NOMO-1 treated with dmso at 0.1 percent for 144 hours (cell line): ENCODE data around the gene EVC.

Experiments
- DNase-seq: peaks from one replicate; lab custom pipeline; 2025; ENCODE audit not compliant: unreplicated experiment; lab: John Stamatoyannopoulos, UW

The EVC gene

DNA sequence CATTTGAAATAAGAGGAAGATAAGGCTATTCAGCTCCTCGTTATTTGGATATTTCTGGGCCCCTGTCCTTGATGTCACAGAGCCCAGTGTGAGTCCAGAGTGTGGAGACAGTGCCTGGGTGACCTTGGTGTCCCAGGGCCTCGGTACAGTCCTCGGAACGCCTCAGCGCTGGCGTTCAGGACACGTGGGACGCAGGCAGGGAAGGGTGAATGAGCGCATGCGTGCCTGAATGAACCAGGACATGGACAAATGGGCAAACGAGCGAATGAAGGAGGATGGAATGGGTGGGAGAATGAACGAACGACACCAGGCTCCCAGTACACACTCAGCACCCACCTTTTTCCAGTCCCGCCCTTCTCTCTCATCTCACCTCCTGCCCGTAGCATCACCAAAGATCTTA is 44.2 kb downstream of the EVC start:
- DNase-seq: no peak

- DNase-seq: no peak
Observed at GRCh38 chr4:5755679-5756078, 44.7 kb downstream of the EVC start.

- DNase-seq: no peak
Observed at GRCh38 chr4:5756271-5756670, 45.3 kb downstream of the EVC start.

GRCh38 chr4:5757091-5757490 is 46.1 kb downstream of the EVC start:
- DNase-seq: no peak

DNA sequence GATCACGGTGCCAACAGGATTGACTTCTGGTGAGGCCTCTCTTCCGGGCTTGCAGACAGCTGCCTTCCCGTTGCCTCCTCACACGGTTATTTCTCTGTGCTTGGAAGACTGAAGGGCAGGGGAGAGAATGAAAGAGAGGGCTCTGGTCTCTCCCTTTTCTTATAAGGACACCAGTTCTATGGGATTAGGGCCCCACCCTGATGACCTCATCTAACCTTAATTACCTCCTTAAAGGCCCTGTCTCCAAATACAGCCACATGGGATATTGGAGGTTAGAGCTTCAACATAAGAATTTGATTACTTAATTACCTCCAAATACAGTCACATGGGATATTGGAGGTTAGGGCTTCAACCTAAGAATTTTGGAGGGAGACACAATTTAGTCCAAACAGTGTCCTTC is 46.5 kb downstream of the EVC start:
- DNase-seq: no peak

GRCh38 chr4:5757954-5758353 is 47.0 kb downstream of the EVC start:
- no peak for DNase-seq

DNA sequence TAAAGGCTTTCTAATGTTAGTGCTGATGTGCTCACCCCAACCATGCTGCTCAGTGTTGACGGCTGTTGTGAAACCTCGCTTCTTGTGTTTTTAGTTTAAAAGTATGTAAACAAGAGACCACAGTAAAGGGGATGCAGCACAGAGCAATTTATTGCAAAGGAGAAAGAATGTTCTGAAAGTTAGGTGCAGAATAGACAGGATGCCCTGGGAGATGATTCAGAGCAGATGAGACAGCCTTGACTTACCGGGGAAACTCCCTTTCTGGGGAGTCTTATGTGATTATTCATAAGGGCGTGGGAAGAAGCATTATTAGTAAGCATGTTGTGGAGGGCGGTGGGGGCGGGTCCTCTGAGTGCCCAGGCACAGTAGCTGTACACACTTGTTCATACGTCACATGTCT is 47.7 kb downstream of the EVC start:
- DNase-seq: no peak

DNA sequence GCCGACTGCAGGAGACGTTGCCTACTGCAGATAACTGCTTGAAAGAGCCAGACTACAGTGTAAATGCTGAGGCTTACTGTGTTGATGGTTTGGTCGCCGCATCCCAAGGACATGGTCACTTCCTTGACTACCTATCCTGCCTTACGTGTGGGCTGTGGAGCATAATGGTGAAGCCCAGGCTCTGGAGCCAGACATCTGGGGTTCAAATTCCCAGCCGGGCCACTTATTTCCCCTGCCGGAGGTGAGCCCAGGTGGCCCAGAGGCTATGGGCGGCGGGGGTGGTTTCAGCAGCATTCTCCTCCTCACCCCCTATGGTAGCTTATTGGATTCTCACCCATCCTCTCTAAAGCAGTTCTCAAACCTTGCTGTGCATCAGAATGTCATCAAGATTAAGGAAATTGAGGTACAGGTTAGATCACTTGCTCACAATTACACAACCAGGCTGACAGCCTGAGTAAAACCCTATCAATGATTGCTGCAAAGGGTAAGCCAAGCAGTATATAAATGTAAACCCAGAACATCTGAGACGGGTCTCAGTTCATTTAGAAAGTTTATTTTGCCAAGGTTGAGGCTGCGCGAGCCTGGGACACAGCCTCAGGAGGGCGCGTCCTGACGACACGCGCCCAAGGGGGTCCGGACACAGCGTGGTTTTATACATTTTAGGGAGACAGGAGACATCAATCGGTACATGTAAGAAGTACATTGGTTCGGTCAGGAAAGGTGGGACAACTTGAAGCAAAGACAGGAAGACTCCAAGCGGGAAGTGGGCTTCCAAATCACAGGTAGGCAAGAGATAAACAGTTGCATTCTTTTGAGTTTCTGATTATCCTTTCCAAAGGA is 48.5 kb downstream of the EVC start:
- no peak for DNase-seq

DNA sequence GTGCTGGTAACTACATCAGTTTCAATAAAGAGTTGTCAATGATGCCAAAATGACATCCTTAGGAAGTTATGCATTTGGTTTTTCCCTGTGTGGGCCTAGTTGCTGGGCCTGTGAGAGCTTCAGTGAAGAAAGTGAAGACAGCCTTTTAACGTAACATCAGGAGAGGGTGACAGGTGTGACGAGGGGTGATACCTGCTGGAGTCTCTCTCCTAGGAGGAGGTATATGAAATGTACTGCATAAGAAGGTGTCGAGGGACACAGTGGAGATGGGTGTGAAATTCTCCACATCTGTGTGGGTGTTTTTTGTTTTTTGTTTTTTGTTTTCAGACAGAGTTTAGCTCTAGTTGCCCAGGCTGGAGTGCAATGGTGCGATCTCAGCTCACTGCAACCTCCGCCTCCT is 49.2 kb downstream of the EVC start:
- DNase-seq: no peak

GRCh38 chr4:5760936-5761480 is 50.0 kb downstream of the EVC start:
- DNase-seq: no peak

DNA sequence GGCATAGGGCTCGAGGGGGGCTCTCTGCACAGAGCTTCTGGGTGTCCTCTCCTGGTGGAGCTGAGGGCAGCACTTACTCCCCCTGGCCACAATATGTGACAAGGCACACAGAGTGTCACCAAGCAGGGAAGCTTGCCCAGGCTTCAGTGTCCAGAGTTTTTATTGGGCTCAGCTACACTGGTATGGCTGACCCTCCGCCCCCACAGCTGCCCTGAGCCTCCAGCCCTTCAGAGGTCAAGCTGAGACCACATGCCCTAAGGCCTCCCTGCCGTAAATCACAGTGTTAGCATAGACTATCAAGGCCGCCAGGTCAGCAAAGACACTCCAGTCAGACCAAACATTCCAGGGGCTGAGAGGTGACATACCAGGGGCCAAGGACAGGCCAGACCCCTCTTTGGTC is 59.0 kb downstream of the EVC start:
- no peak for DNase-seq

GRCh38 chr4:5772528-5773270 is 61.7 kb downstream of the EVC start:
- DNase-seq: no peak

DNA sequence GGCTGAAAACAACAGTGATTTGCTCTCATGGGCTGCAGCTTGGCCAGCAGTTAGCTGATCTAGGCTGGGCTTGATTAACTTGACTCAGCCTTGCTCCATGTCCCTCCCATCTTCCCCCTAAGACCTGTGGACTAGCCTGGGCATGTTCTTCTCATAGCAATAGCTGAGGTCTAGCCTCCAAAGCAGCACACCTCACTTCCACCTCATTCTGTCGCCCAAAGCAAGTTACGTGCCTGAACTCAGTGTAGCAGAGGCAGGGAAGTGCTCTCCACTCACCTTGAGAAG is 62.2 kb downstream of the EVC start:
- no peak for DNase-seq

DNA sequence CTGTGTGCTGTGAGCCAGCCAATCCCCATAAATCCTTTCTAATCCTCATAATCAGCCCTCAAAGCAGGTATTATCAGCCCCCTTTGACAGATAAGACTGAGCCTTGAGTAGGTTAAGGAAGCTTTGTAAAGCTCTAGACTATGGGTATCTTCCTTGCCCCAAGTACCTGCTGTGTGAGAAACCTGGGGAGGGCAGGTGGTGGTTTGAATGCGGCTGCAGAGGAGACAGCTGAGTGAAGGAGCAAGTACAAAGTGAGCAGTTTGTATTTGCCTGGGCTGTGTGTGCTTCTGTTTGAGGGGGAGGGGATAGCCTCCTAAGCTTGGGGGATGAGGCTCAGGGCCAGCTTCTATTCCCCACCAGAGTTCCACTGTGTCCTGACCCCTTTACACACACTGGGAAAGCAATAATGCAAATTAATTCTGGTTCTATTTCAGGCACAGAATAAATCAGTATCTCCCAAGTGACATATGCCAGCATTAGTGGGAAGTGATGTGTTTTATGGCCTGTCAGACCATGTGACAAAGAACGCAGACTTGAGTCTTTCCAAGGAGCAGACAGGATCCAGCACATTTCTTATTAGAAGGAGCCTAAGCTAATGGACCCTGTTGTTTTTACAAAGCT is 63.5 kb downstream of the EVC start:
- DNase-seq: no peak

DNA sequence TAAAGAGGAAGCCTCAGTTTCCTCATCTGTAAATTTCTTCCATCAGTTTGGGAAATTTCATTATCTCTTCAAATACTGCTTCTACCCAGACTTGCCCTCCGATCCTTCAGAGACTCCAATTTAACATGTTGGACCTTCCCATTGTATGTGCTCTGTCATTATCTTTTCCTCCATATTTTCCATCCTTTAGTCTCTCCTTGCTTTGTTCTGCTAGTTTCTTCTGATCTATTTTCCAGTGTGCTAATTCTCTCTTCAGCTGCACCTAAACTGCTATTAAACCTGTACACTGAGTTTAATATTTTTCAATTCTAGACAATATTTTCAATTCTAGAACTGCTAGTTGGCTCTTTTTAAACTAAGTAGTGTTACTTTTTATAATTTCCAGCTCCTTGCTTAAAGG is 65.5 kb downstream of the EVC start:
- DNase-seq: no peak

- no peak for DNase-seq
Observed at GRCh38 chr4:5780831-5781480, 70.0 kb downstream of the EVC start.

DNA sequence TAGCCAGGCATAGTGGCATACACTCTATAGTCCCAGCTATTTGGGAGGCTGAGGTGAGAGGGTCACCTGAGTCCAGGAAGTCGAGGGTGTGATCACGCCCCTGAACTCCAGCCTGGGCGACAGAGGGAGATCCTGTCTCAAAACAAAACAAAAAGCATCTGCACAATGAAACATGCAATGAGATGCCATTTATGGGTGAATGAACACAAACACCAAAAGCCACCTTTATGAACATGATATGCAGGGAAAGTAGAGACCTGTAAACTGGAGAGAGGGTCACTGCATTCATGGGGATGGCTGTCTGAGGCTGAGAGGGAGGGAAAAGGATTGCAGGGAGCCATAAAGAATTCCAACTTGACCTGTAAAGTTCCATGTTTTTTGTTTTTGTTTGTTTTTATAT is 70.7 kb downstream of the EVC start:
- DNase-seq: no peak

DNA sequence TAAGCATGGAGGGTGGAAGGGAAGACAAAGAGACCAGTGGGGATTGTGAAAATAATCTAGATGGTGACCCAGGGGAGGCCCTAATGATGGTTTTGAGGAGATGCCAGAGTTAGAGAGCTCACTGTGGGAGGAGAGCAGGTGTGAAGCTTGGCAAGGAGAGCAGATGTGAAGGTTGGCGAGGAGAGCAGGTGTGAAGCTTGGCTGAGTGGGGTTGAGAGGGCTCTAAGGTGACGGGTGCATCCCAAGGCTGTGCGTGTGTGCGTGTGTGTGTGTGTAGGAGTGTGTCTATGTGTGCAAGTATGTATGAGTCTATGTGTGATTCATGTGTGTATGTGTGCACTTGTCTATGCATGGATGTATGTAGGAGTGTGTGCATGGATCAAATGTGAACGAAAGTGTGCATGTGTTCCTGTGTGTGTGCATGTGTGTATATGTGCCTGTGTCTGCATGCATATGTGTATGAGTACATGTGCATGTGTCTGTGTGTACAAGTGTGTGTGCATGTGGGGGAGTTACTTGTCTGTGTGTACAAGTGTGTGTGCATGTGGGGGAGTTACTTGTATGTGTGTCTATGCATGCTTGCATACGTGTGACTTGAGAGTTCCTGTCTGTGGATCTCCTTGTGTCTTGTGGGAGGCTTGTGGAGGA is 72.0 kb downstream of the EVC start:
- DNase-seq: no peak

DNA sequence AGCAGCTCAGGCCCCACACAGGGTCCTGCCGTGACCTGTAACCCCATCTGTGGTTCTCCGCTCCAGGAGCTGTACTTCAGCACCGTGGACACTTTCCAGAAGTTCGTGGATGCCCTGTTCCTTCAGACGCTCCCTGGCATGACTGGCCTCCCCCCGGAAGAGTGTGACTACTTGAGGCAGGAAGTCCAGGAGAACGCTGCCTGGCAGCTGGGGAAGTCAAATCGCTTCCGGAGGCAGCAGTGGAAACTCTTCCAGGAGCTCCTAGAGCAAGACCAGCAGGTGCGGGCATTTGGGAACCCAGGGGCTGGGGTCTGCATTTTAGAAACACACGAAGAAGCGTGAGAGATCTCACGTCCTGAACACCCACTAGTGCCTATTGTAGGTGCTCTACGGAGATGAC is 72.5 kb downstream of the EVC start:
- no peak for DNase-seq

GRCh38 chr4:5784021-5784420 is 73.0 kb downstream of the EVC start:
- DNase-seq: no peak

GRCh38 chr4:5784960-5785611 is 74.1 kb downstream of the EVC start:
- DNase-seq: no peak
